Measurements from ENCODE around the gene FAM181A.

- TF ChIP-seq POLR2A (IDR thresholded peaks at IDR 0.05) (no peak), CTCF (IDR thresholded peaks at IDR 0.05) (no peak), POLR2AphosphoS5 (IDR thresholded peaks at IDR 0.05) (no peak)
Measured at GRCh38 chr14:93976477-93977057, 49.4 kb downstream of the FAM181A start, which contains the start of gene ASB2.

All from suprapubic skin (tissue), 4 donors.